Neural crest cell (in vitro differentiated cells): ENCODE data around the gene PPP1R2. TPM values are rescaled to one million over a fixed set of nuclear protein-coding genes. Genes with fewer than 3 reads are reported as not detected.
"Not testable (repeated sequence)": the region's sequence is repeated elsewhere in the genome, so short reads cannot be mapped to it uniquely, and the experiment has no call there.

Experiments
- DNase-seq: peaks from one replicate; pipeline ENCODE4 v3.0.0; 2021; ENCODE audit warnings: low read depth, mixed read lengths, low spot score
- H3K27ac Mint-ChIP-seq: one replicate; pipeline ENCODE4 v1.8.0; 2021; ENCODE audit warnings: mild to moderate bottlenecking, mixed read lengths; ENCODE audit not compliant: unreplicated experiment
- H3K27me3 Mint-ChIP-seq: 2 replicates; pipeline ENCODE4 v1.8.0; 2021; ENCODE audit warnings: low read depth, mild to moderate bottlenecking, mixed read lengths
- H3K36me3 Mint-ChIP-seq: 2 replicates; pipeline ENCODE4 v1.8.0; 2021; ENCODE audit warnings: low read depth, mild to moderate bottlenecking, mixed read lengths
- H3K4me1 Mint-ChIP-seq: 2 replicates; pipeline ENCODE4 v1.8.0; 2021; ENCODE audit warnings: mixed read lengths
- H3K4me3 Mint-ChIP-seq: one replicate; pipeline ENCODE4 v1.8.0; 2021; ENCODE audit warnings: mild to moderate bottlenecking, mixed read lengths
- H3K9me3 Mint-ChIP-seq: 2 replicates; pipeline ENCODE4 v1.8.0; 2021; ENCODE audit warnings: mixed read lengths
- total RNA-seq: library from RNA; stranded (reverse); gene quantifications from 2 replicates; pipeline ENCODE4 v1.2.1, GENCODE V29; 2021
- TF ChIP-seq, protein P1 (sequence below): fragments of 200-600 bp; sonication (generic); conservative IDR thresholded peaks from 2 replicates; pipeline ENCODE4 v1.5.0; 2021; ENCODE audit warnings: antibody characterized with exemption, mild to moderate bottlenecking

Gene PPP1R2
- total RNA-seq, 1 donor from 2014 or later: 31.5 TPM

DNA sequence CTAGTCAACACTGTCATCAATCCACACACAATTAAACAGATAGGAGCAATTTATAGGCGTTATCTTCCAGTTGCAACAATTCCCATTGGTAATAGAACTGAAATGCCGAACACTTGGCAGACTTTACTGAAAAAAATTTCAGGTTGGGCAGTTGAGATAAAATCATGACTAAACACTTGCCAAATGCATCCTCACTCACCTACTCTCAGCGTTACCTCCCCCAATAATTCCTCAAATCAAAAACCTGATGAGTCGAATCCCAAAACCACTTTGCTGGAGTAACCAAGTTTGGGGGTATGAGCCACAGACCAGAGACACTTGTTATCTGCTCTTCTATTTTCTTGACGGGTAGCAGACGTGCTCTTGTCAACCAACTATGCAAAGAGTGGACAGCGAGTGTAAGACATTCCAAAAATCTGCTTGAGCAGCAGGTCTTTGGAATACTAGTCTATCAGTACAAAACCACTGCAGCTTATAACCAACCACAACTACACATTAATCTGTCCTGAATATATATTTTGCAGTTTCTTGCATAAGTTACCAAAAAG lies 30.3 kb downstream of the PPP1R2 start:
- Mint-ChIP-seq H3K9me3 (no peaks in the 10 kb centered on the region), H3K27ac (no peak overlapping the region), H3K27me3 (no peaks in the 10 kb centered on the region), H3K4me1 (no peaks in the 10 kb centered on the region), H3K36me3 (peaks cover 2% of the 10 kb centered on the region), H3K4me3 (no peak overlapping the region)
- DNase-seq: no peak
- TF ChIP-seq, protein P1, sequence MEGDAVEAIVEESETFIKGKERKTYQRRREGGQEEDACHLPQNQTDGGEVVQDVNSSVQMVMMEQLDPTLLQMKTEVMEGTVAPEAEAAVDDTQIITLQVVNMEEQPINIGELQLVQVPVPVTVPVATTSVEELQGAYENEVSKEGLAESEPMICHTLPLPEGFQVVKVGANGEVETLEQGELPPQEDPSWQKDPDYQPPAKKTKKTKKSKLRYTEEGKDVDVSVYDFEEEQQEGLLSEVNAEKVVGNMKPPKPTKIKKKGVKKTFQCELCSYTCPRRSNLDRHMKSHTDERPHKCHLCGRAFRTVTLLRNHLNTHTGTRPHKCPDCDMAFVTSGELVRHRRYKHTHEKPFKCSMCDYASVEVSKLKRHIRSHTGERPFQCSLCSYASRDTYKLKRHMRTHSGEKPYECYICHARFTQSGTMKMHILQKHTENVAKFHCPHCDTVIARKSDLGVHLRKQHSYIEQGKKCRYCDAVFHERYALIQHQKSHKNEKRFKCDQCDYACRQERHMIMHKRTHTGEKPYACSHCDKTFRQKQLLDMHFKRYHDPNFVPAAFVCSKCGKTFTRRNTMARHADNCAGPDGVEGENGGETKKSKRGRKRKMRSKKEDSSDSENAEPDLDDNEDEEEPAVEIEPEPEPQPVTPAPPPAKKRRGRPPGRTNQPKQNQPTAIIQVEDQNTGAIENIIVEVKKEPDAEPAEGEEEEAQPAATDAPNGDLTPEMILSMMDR: no peak

DNA sequence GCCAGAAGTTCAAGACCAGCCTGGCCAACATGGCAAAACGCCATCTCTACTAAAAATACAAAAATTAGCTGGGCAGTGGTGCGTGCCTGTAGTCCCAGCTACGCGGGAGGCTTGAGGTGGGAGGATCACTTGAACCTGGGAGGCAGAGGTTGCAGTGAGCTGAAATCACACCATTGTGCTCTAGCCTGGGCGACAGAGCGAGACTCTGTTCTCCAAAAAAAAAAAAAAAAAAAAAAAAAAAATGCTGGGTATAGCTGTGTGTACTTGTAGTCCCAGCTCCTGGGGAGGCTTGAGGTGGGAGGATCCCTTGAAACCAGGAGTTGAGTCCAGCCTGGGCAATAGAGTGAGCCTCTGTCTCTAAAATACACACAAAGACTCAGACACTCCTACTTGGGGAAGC lies 32.0 kb downstream of the PPP1R2 start:
- H3K4me3 Mint-ChIP-seq: no peak overlapping the region
- H3K4me1 Mint-ChIP-seq: no peaks in the 10 kb centered on the region
- peaks cover 2% of the 10 kb centered on the region for H3K36me3 Mint-ChIP-seq
- no peaks in the 10 kb centered on the region for H3K27me3 Mint-ChIP-seq
- no peak overlapping the region for H3K27ac Mint-ChIP-seq
- TF ChIP-seq, protein P1: no peak
- no peak for DNase-seq
- H3K9me3 Mint-ChIP-seq: no peaks in the 10 kb centered on the region

DNA sequence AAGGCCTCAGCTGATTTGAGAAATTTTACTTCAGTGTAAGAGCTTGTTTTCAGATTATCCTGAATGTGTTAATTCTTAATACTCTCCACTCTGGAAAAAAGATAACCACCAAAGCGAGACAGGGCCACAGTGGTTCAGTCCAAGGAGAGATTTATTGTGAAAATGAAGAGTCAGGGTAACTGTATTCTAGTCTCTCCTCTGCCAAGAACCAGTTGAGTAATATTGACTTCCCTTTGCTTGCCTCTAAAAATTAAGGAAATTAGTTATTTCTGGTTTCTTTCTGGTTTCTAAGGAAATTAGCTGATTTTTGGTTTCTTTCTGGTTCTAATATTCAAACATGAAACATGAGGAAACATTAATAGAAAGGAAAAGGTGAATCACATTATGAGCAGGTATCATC lies 34.9 kb downstream of the PPP1R2 start:
- Mint-ChIP-seq H3K27me3 (no peaks in the 10 kb centered on the region), H3K27ac (no peak overlapping the region), H3K9me3 (no peaks in the 10 kb centered on the region), H3K4me1 (no peaks in the 10 kb centered on the region), H3K36me3 (peaks cover 2% of the 10 kb centered on the region), H3K4me3 (no peak overlapping the region)
- no peak for DNase-seq
- TF ChIP-seq, protein P1: no peak

DNA sequence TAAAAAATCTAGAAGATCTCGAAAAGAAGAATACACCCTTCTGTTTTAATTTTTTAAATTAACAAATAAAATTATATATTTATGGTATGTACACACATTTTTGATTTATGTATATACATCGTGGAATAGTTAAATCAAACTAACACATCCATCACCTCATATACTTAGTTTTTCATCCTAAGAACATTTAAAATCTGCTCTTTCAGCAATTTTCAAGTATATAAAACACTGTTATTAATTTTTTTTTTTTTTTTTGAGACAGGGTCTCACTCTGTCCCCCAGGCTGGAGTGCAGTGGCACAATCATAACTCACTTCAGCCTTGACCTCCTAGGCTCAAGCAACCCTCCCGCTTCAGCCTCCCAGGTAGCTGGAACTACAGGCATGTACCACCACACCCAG lies 67.5 kb downstream of the PPP1R2 start:
- no peak for DNase-seq
- TF ChIP-seq, protein P1: no peak

DNA sequence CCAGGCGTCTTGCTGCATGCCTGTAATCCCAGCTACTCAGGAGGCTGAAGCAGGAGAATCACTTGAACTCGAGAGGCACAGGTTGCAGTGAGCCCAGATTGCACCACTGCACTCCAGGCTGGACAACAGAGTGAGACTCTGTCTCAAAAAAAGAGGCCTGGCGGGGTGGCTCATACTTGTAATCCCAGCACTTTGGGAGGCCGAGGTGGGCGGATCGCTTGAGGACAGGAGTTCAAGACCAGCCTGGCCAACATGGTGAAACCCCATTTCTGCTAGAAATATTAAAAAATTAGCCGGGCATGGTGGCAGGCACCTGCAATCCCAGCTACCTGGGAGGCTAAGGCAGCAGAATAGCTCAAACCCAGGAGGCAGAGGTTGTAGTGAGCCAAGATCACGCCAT lies 68.0 kb downstream of the PPP1R2 start:
- H3K4me1 Mint-ChIP-seq, H3K27ac Mint-ChIP-seq, H3K4me3 Mint-ChIP-seq, H3K9me3 Mint-ChIP-seq, DNase-seq, H3K36me3 Mint-ChIP-seq: not testable (repeated sequence)
- H3K27me3 Mint-ChIP-seq: peaks cover 19% of the 10 kb centered on the region

More for the DNA sequence above, 67.5 kb downstream of the PPP1R2 start:
- H3K36me3 Mint-ChIP-seq: no peaks in the 10 kb centered on the region
- H3K4me3 Mint-ChIP-seq: no peak overlapping the region
- no peaks in the 10 kb centered on the region for H3K9me3 Mint-ChIP-seq
- H3K4me1 Mint-ChIP-seq: no peaks in the 10 kb centered on the region
- no peak overlapping the region for H3K27ac Mint-ChIP-seq
- H3K27me3 Mint-ChIP-seq: peaks cover 19% of the 10 kb centered on the region

DNA sequence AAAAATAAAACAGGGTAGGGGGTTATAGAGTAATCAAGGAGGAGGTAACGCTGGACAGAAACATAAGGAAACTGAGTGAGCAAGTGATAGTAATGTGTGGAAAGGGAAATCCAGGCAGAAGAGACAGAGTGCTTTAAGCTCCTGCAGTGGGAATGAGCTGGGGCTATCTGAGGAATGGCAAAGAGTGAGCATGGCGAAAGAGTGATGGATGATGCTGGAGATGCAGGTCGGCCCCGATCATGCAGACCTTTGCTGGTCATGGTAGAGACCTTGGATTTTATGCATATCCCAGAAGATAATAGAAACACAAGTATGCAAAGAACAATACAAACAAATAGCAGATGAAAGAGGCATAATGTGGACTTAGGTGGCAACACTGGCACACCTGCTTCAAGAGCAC lies 74.3 kb downstream of the PPP1R2 start:
- H3K9me3 Mint-ChIP-seq: peaks cover 4% of the 10 kb centered on the region
- no peaks in the 10 kb centered on the region for H3K27me3 Mint-ChIP-seq
- H3K27ac Mint-ChIP-seq: no peak overlapping the region
- TF ChIP-seq, protein P1: no peak
- no peaks in the 10 kb centered on the region for H3K4me1 Mint-ChIP-seq
- DNase-seq: no peak
- H3K4me3 Mint-ChIP-seq: no peak overlapping the region
- H3K36me3 Mint-ChIP-seq: no peaks in the 10 kb centered on the region
